ENCODE measurements around the gene TUSC2. TPM values are rescaled to one million over a fixed set of nuclear protein-coding genes. Genes with fewer than 3 reads are reported as not detected.
"Not testable (repeated sequence)": the region's sequence is repeated elsewhere in the genome, so short reads cannot be mapped to it uniquely, and the experiment has no call there.

Gene TUSC2
- total RNA-seq, 1 donor from 2014 or later, result 32.8 TPM

- intact Hi-C loops (cut with DNase I), result no loop called here
- peak; percentile 81 for DNase-seq (ENCODE audit: missing footprints)
Measured at GRCh38 chr3:50322386-50323091, 5.5 kb downstream of the TUSC2 start, which contains the start of gene HYAL2. TSS of gene HYAL2 (minus strand) at chr3:50322745. CDS start at chr3:50320489, 2,256 bp downstream.

GRCh38 chr3:50322115-50322385 lies 6.0 kb downstream of the TUSC2 start:
- DNase-seq (ENCODE audit: missing footprints), result no peak

More at GRCh38 chr3:50322386-50323091, 5.5 kb downstream of the TUSC2 start, which contains the start of gene HYAL2:
- no peak for ATAC-seq

GRCh38 chr3:50321336-50322114 lies 6.5 kb downstream of the TUSC2 start:
- intact Hi-C loops (cut with DNase I), result loop anchor here (1.0 kb wide), 2 partner anchors 18 to 22 kb away; partner anchors contain the start of genes HYAL1, HYAL3 and NAA80
- ATAC-seq, result peak; percentile 84
- peak; percentile 96 for DNase-seq (ENCODE audit: missing footprints)

More at GRCh38 chr3:50322115-50322385, 6.0 kb downstream of the TUSC2 start:
- ATAC-seq, result no peak
- intact Hi-C loops (cut with DNase I), result no loop called here

- intact Hi-C loops (cut with DNase I), result loop anchor here (1.0 kb wide), 2 partner anchors 18 to 22 kb away; partner anchors contain the start of genes HYAL1, HYAL3 and NAA80
- ATAC-seq, result peak; percentile 73
- peak; percentile 91 for DNase-seq (ENCODE audit: missing footprints)
Measured at GRCh38 chr3:50320853-50321335, 7.1 kb downstream of the TUSC2 start.

- DNase-seq (ENCODE audit: missing footprints), result peak; percentile 18
- intact Hi-C loops (cut with DNase I), result no loop called here
- no peak for ATAC-seq
Measured at GRCh38 chr3:50319894-50320625, 8.0 kb downstream of the TUSC2 start.

GRCh38 chr3:50319181-50319893 lies 8.7 kb downstream of the TUSC2 start:
- DNase-seq (ENCODE audit: missing footprints) (peak; percentile 64), ATAC-seq (no peak)
- intact Hi-C loops (cut with DNase I), result no loop called here

GRCh38 chr3:50318615-50319014 lies 9.4 kb downstream of the TUSC2 start:
- intact Hi-C loops (cut with DNase I), result no loop called here
- ATAC-seq, result no peak
- DNase-seq (ENCODE audit: missing footprints), result peak; percentile 71

- DNase-seq (ENCODE audit: missing footprints) (peak; percentile 53), ATAC-seq (no peak)
- intact Hi-C loops (cut with DNase I), result no loop called here
Measured at GRCh38 chr3:50318163-50318562, 9.9 kb downstream of the TUSC2 start.

GRCh38 chr3:50317300-50317699 lies 10.7 kb downstream of the TUSC2 start:
- DNase-seq (ENCODE audit: missing footprints) (peak; percentile 75), ATAC-seq (no peak)
- intact Hi-C loops (cut with DNase I), result no loop called here

GRCh38 chr3:50316657-50317242 lies 11.3 kb downstream of the TUSC2 start:
- peak; percentile 40 for DNase-seq (ENCODE audit: missing footprints)
- intact Hi-C loops (cut with DNase I), result no loop called here
- ATAC-seq, result no peak

- DNase-seq (ENCODE audit: missing footprints), result peak; percentile 30
- intact Hi-C loops (cut with DNase I), result no loop called here
- no peak for ATAC-seq
Measured at GRCh38 chr3:50314816-50315215, 13.2 kb downstream of the TUSC2 start.

- DNase-seq (ENCODE audit: missing footprints) (peak; percentile 58), ATAC-seq (peak; percentile 29)
- intact Hi-C loops (cut with DNase I), result no loop called here
Measured at GRCh38 chr3:50314342-50314741, 13.7 kb downstream of the TUSC2 start.

GRCh38 chr3:50312041-50312440 lies 16.0 kb downstream of the TUSC2 start:
- intact Hi-C loops (cut with DNase I); ATAC-seq: not testable (repeated sequence)
- DNase-seq (ENCODE audit: missing footprints), result peak; percentile 23

GRCh38 chr3:50304601-50305000 lies 23.4 kb downstream of the TUSC2 start:
- ATAC-seq (no peak), DNase-seq (ENCODE audit: missing footprints) (no peak)
- intact Hi-C loops (cut with DNase I), result no loop called here

- DNase-seq (ENCODE audit: missing footprints) (peak; percentile 90), ATAC-seq (peak; percentile 40)
- intact Hi-C loops (cut with DNase I), result loop anchor here (1.0 kb wide), 1 partner anchor 18 kb away; no protein-coding TSS in a partner anchor
Measured at GRCh38 chr3:50303013-50303815, 24.8 kb downstream of the TUSC2 start, which contains the start of gene HYAL1. TSS of gene HYAL1 (minus strand) at chr3:50303574. CDS start at chr3:50302956, 618 bp downstream.

- ATAC-seq (no peak), DNase-seq (ENCODE audit: missing footprints) (no peak)
- intact Hi-C loops (cut with DNase I), result loop anchor here (1.0 kb wide), 1 partner anchor 19 kb away; no protein-coding TSS in a partner anchor
Measured at GRCh38 chr3:50302095-50303012, 25.7 kb downstream of the TUSC2 start.
